Measurements from ENCODE around the gene SLC44A4. TPM values are rescaled to one million over a fixed set of nuclear protein-coding genes. Genes with fewer than 3 reads are reported as not detected.
A peak's percentile ranks its signal among the peaks of the same experiment; 100 is the strongest.
"Not testable (repeated sequence)": the region's sequence is repeated elsewhere in the genome, so short reads cannot be mapped to it uniquely, and the experiment has no call there.

SLC44A4 gene
- total and polyA plus RNA-seq, 8 donors: 35.4 to 201 (median 121) TPM

DNA sequence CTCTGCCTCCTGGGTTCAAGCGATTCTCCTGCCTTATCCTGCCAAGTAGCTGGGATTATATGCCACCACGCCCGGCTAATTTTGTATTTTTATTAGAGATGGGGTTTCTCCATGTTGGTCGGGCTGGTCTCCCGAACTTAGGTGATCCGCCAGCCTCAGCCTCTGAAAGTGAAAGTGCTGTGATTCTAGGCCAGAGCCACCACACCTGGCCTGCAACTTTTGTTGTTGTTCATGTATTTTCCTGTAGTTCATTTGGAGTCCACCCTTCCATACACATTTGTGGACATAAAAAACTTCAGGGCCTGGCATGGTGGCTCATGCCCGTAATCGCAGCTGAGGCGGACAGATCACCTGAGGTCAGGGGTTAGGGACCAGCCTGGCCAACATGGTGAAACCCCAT is 36.7 kb downstream of the SLC44A4 start:
- 74 to 93% (median 91%) methylated on average over 9 of the region's 9 CpGs for WGBS, 5 donors
- no peak for TF ChIP-seq POLR2A (IDR thresholded peaks at IDR 0.05)
- TF ChIP-seq, protein P1, sequence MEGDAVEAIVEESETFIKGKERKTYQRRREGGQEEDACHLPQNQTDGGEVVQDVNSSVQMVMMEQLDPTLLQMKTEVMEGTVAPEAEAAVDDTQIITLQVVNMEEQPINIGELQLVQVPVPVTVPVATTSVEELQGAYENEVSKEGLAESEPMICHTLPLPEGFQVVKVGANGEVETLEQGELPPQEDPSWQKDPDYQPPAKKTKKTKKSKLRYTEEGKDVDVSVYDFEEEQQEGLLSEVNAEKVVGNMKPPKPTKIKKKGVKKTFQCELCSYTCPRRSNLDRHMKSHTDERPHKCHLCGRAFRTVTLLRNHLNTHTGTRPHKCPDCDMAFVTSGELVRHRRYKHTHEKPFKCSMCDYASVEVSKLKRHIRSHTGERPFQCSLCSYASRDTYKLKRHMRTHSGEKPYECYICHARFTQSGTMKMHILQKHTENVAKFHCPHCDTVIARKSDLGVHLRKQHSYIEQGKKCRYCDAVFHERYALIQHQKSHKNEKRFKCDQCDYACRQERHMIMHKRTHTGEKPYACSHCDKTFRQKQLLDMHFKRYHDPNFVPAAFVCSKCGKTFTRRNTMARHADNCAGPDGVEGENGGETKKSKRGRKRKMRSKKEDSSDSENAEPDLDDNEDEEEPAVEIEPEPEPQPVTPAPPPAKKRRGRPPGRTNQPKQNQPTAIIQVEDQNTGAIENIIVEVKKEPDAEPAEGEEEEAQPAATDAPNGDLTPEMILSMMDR (IDR thresholded peaks at IDR 0.05): no peak
- no peak for TF ChIP-seq POLR2AphosphoS5 (IDR thresholded peaks at IDR 0.05)
- no peak for TF ChIP-seq EP300 (IDR thresholded peaks at IDR 0.05)
- Histone ChIP-seq H3K27me3 (no peaks in the 10 kb centered on the region), H3K4me3 (no peak overlapping the region), H3K27ac (peak overlapping the region in 1 of 5 donors; percentile 50), H3K9me3 (no peaks in the 10 kb centered on the region), H3K36me3 (peaks cover 35 to 58% (median 50%) of the 10 kb centered on the region in 4 donors), H3K4me1 (peaks cover 14 to 41% (median 21%) of the 10 kb centered on the region in 4 donors)
- intact Hi-C loops (cut with DNase I; ENCODE audit: low total_unique reads): no loop called here
- DNase-seq: no peak

DNA sequence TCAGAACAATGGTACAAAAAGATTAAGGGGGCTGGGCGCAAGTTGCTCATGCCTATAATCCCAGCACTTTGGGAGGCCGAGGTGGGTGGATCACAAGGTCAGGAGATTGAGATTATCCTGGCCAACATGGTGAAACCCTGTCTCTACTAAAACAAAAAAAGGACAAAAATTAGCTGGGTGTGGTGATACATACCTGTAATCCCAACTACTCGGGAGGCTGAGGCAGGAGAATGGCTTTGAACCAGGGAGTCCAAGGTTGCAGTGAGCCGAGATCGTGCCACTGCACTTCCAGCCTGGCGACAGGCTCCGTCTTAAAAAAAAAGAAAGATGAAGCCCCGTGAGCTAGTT is 39.0 kb downstream of the SLC44A4 start:
- intact Hi-C loops (cut with DNase I; ENCODE audit: low total_unique reads); H3K4me3 ChIP-seq; H3K27ac ChIP-seq; DNase-seq; H3K27me3 ChIP-seq; H3K9me3 ChIP-seq: not testable (repeated sequence)
- peaks cover 26 to 53% (median 38%) of the 10 kb centered on the region in 4 donors for H3K4me1 ChIP-seq
- WGBS, 5 donors: 86 to 95% (median 89%) methylated on average over 8 of the region's 8 CpGs
- peaks cover 35 to 64% (median 56%) of the 10 kb centered on the region in 4 donors for H3K36me3 ChIP-seq

DNA sequence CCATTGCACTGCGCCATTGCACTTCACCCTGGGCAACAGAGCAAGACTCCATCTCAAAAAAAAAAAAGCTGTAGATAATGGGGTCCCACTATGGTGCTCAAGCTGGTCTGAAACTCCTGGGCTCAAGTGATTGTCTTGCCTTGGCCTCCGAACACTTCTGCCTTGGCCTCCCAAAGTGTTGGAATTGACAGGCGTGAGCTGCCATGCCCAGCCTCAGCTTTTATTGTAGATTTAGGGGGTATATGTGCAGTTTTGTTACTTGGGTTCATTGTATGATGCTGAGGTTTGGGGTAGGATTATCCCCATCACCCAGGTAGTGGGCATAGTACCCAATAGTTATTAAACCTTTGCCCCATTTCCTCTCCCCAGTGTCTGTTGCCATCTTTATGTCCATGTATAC is 39.8 kb downstream of the SLC44A4 start:
- Histone ChIP-seq H3K4me3 (peak overlapping the region in 2 of 4 donors; percentile 81 to 85), H3K9me3 (no peaks in the 10 kb centered on the region), H3K36me3 (peaks cover 35 to 64% (median 56%) of the 10 kb centered on the region in 4 donors), H3K27ac (no peak overlapping the region), H3K4me1 (peaks cover 28 to 51% (median 41%) of the 10 kb centered on the region in 4 donors), H3K27me3 (no peaks in the 10 kb centered on the region)
- intact Hi-C loops (cut with DNase I; ENCODE audit: low total_unique reads): no loop called here
- no peak for DNase-seq
- TF ChIP-seq EP300 (IDR thresholded peaks at IDR 0.05) (no peak), POLR2AphosphoS5 (IDR thresholded peaks at IDR 0.05) (no peak), POLR2A (IDR thresholded peaks at IDR 0.05) (no peak)
- TF ChIP-seq, protein P1 (IDR thresholded peaks at IDR 0.05): no peak
- WGBS, 5 donors: 95 to 98% (median 97%) methylated on average over 2 to 3 of the region's 3 CpGs

DNA sequence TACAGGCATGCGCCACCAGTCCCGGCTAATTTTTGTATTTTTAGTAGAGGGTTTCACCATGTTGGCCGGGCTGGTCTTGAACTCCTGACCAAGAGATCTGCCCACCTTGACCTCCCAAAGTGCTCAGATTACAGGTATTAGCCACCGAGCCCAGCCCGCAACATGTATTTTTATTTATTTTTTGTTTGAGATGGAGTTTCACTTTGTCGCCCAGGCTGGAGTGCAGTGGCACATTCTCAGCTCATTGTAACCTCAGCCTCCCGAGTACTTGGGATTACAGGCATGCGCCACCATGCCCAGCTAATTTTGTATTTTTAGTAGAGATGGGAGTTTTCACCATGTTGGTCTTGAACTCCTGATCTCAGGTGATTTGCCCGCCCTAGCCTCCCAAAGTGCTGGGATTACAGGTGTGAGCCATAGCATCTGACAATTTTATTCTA is 40.7 kb downstream of the SLC44A4 start:
- Histone ChIP-seq H3K4me3 (peak overlapping the region in 2 of 4 donors; percentile 81 to 85), H3K4me1 (peaks cover 34 to 60% (median 48%) of the 10 kb centered on the region in 4 donors), H3K36me3 (peaks cover 35 to 64% (median 56%) of the 10 kb centered on the region in 4 donors), H3K27ac (peak overlapping the region in 2 of 5 donors; percentile 94 to 97)
- WGBS, 5 donors: 73 to 86% (median 80%) methylated on average over 9 of the region's 9 CpGs
- H3K9me3 ChIP-seq; DNase-seq; H3K27me3 ChIP-seq; intact Hi-C loops (cut with DNase I; ENCODE audit: low total_unique reads): not testable (repeated sequence)

DNA sequence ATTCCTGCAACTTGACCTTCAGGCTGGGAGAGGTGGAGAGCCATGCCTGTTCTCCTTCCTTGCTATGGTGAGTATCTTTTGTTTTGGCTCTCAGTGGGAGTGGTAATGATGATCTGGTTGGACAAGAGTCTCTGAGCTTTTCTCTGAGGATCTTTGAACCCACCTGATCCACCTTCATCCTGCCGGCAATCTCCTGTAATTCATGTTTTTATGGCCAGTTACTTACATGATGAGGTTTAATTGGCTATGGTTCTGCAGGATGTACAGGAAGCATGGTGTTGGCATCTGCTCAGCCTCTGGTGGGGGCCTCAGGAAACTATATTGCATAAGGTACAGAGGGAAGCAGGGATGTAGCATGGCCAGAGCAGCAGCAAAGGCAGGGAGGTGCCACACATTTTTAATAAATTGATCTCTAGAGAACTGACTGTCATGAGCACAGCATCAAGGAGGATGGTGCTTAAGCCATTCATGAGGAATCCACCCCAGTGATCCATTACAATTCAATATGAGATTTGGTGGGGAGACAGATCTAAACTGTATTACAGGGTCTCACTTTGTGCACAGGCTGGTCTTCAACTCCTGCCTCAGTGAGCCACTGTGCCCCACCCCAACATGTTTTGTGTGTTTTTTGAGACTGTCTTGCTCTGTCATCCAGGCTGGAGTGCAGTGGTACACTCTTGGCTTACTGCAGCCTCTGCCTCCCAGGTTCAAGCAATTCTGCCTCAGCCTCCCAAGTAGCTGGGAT is 41.3 kb downstream of the SLC44A4 start:
- peak overlapping the region in 3 of 4 donors; percentile 81 to 96 (median 85) for H3K4me3 ChIP-seq
- no peak for TF ChIP-seq POLR2A (IDR thresholded peaks at IDR 0.05)
- no peak for TF ChIP-seq EP300 (IDR thresholded peaks at IDR 0.05)
- TF ChIP-seq POLR2AphosphoS5 (IDR thresholded peaks at IDR 0.05): no peak
- TF ChIP-seq, protein P1 (IDR thresholded peaks at IDR 0.05): no peak

More for the DNA sequence above, 41.3 kb downstream of the SLC44A4 start:
- Histone ChIP-seq H3K27me3 (no peaks in the 10 kb centered on the region), H3K9me3 (no peaks in the 10 kb centered on the region), H3K27ac (peak overlapping the region in 4 of 5 donors; percentile 94 to 97 (median 96)), H3K4me1 (peaks cover 34 to 61% (median 54%) of the 10 kb centered on the region in 4 donors), H3K36me3 (peaks cover 35 to 61% (median 54%) of the 10 kb centered on the region in 4 donors)
- no peak for DNase-seq
- 24 to 56% (median 38%) methylated on average over 1 of the region's 1 CpG for WGBS, 5 donors
- intact Hi-C loops (cut with DNase I; ENCODE audit: low total_unique reads): no loop called here
